SH-SY5Y (cell line): ENCODE data around the gene RBM12.

ENCODE experiments used
- GATA2 ChIP-seq: IDR thresholded peaks from 2 replicates; pipeline ENCODE4 v1.6.1; 2011; ENCODE audit warnings: mild to moderate bottlenecking, low read depth, low read length
- GATA3 ChIP-seq: IDR thresholded peaks from 2 replicates; pipeline ENCODE4 v1.6.1; 2011; ENCODE audit warnings: low read depth, mild to moderate bottlenecking, low read length, moderate library complexity

DNA sequence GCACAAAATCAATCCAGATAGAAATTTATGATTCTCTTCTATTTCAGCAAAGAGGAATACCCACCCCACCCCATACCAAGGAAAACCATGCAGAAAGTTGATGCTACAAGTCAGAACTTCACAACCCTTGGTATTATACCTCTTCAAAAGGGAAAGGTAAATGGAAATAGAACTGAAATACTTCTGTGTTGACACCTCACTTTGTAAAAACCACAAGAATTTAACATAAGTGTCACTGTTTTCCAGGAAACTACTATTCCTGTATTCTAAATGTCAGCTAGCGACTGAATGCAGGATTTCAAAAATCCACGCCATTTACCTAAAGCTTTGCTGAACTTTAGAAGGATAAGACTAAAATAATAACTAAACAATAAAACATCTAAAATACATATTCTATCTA, 3.6 kb downstream of the RBM12 start:
- TF ChIP-seq GATA2 (no peak), GATA3 (no peak)
